WTC11 (cell line): ENCODE measurements around the gene CACNA2D4. TPM values are rescaled to one million over a fixed set of nuclear protein-coding genes. Genes with fewer than 3 reads are reported as not detected.

ENCODE experiments used
- ATAC-seq: fragments of 200-7000 bp; cut with Tn5 transposase; 2 replicates; pipeline ENCODE4 v1.10.0; 2021; ENCODE audit warnings: mild to moderate bottlenecking, moderate library complexity
- CTCF ChIA-PET: fragments of 300-600 bp; sonication (Branson Sonifier 250); formaldehyde crosslinking; loops from one replicate; lab custom pipeline; 2021; ENCODE audit warnings: antibody characterized with exemption; lab: Charles Lee
- POLR2A ChIA-PET: fragments of 350-600 bp; sonication (Branson Sonifier 250); formaldehyde crosslinking; loops from one replicate; lab custom pipeline; 2021; ENCODE audit warnings: antibody characterized with exemption; lab: Charles Lee
- DNase-seq: peaks from one replicate; pipeline ENCODE4 v3.0.0; 2021; ENCODE audit warnings: low spot score
- H3K27ac Mint-ChIP-seq: 2 replicates; pipeline ENCODE4 v1.8.0; 2021; ENCODE audit warnings: mixed read lengths
- H3K27me3 Mint-ChIP-seq: 2 replicates; pipeline ENCODE4 v1.8.0; 2021; ENCODE audit warnings: low read depth, mild to moderate bottlenecking, moderate library complexity, mixed read lengths
- H3K36me3 Mint-ChIP-seq: 2 replicates; pipeline ENCODE4 v1.8.0; 2021; ENCODE audit warnings: mixed read lengths
- H3K4me1 Mint-ChIP-seq: 2 replicates; pipeline ENCODE4 v1.8.0; 2022; ENCODE audit warnings: mixed read lengths
- H3K4me3 Mint-ChIP-seq: 2 replicates; pipeline ENCODE4 v1.8.0; 2021; ENCODE audit warnings: mild to moderate bottlenecking, moderate library complexity, mixed read lengths
- H3K9me3 Mint-ChIP-seq: 2 replicates; pipeline ENCODE4 v1.8.0; 2021; ENCODE audit warnings: mixed read lengths
- E2F1 ChIP-seq: sonication (generic); formaldehyde crosslinking; IDR thresholded peaks from 2 replicates; pipeline ENCODE4 v1.8.0; 2022; ENCODE audit warnings: mild to moderate bottlenecking, missing genetic modification reagents
- FOXK1 ChIP-seq: sonication (generic); formaldehyde crosslinking; IDR thresholded peaks from 2 replicates; pipeline ENCODE4 v1.8.0; 2022; ENCODE audit warnings: mild to moderate bottlenecking, moderate library complexity, missing genetic modification reagents
- HMGA2 ChIP-seq: fragments of 250-450 bp; sonication (Bioruptor Pico); IDR thresholded peaks from 2 replicates; pipeline ENCODE4 v1.4.0; 2021; ENCODE audit warnings: mild to moderate bottlenecking, moderate library complexity
- JUN ChIP-seq: sonication (generic); formaldehyde crosslinking; IDR thresholded peaks from 2 replicates; pipeline ENCODE4 v1.8.0; 2023; ENCODE audit warnings: mild to moderate bottlenecking, missing genetic modification reagents
- MAX ChIP-seq: sonication (generic); formaldehyde crosslinking; IDR thresholded peaks from 2 replicates; pipeline ENCODE4 v1.8.0; 2022; ENCODE audit warnings: mild to moderate bottlenecking, missing genetic modification reagents
- NFATC4 ChIP-seq: fragments of 250-450 bp; sonication (Bioruptor Pico); IDR thresholded peaks from 2 replicates; pipeline ENCODE4 v1.9.0; 2021; ENCODE audit warnings: mild to moderate bottlenecking
- PRRX2 ChIP-seq: fragments of 250-450 bp; sonication (Bioruptor Pico); IDR thresholded peaks from 2 replicates; pipeline ENCODE4 v1.8.0; 2021; ENCODE audit warnings: mild to moderate bottlenecking
- RELA ChIP-seq: sonication (generic); formaldehyde crosslinking; IDR thresholded peaks from 2 replicates; pipeline ENCODE4 v1.8.1; 2022; ENCODE audit warnings: missing genetic modification reagents, mild to moderate bottlenecking, borderline replicate concordance
- RORB ChIP-seq: fragments of 250-450 bp; sonication (Bioruptor Pico); IDR thresholded peaks from 2 replicates; pipeline ENCODE4 v1.9.0; 2021; ENCODE audit warnings: mild to moderate bottlenecking
- SMAD3 ChIP-seq: sonication (generic); formaldehyde crosslinking; IDR thresholded peaks from 2 replicates; pipeline ENCODE4 v1.8.0; 2022; ENCODE audit warnings: missing genetic modification reagents, mild to moderate bottlenecking, borderline replicate concordance
- SP1 ChIP-seq: sonication (generic); formaldehyde crosslinking; conservative IDR thresholded peaks from 2 replicates; pipeline ENCODE4 v1.8.1; 2022; ENCODE audit warnings: missing genetic modification reagents
- TCF7 ChIP-seq: sonication (generic); formaldehyde crosslinking; IDR thresholded peaks from 2 replicates; pipeline ENCODE4 v1.8.0; 2022; ENCODE audit warnings: mild to moderate bottlenecking, low read depth, missing genetic modification reagents, moderate library complexity
- TEAD1 ChIP-seq: sonication (generic); formaldehyde crosslinking; IDR thresholded peaks from 2 replicates; pipeline ENCODE4 v1.8.0; 2022; ENCODE audit warnings: mild to moderate bottlenecking, missing genetic modification reagents
- ZBTB43 ChIP-seq: sonication (generic); formaldehyde crosslinking; IDR thresholded peaks from 2 replicates; pipeline ENCODE4 v1.8.1; 2023; ENCODE audit warnings: mild to moderate bottlenecking, missing genetic modification reagents
- ZNF138 ChIP-seq: sonication (generic); formaldehyde crosslinking; conservative IDR thresholded peaks from 2 replicates; pipeline ENCODE4 v1.8.1; 2022; ENCODE audit warnings: mild to moderate bottlenecking, moderate library complexity, missing genetic modification reagents
- ZNF219 ChIP-seq: sonication (generic); formaldehyde crosslinking; IDR thresholded peaks from 2 replicates; pipeline ENCODE4 v1.8.0; 2023; ENCODE audit warnings: missing genetic modification reagents, mild to moderate bottlenecking, borderline replicate concordance
- ZNF396 ChIP-seq: fragments of 250-450 bp; sonication (Bioruptor Pico); IDR thresholded peaks from 2 replicates; pipeline ENCODE4 v1.8.0; 2021; ENCODE audit warnings: mild to moderate bottlenecking, moderate library complexity, borderline replicate concordance
- ZNF425 ChIP-seq: fragments of 250-450 bp; sonication (Bioruptor Pico); conservative IDR thresholded peaks from 2 replicates; pipeline ENCODE4 v1.9.0; 2021; ENCODE audit warnings: mild to moderate bottlenecking
- ZNF512 ChIP-seq: sonication (generic); formaldehyde crosslinking; IDR thresholded peaks from 2 replicates; pipeline ENCODE4 v1.8.1; 2022; ENCODE audit warnings: missing genetic modification reagents, borderline replicate concordance
- ZNF532 ChIP-seq: fragments of 250-450 bp; sonication (Bioruptor Pico); IDR thresholded peaks from 2 replicates; pipeline ENCODE4 v1.9.0; 2021; ENCODE audit warnings: mild to moderate bottlenecking, borderline replicate concordance
- total RNA-seq: library from RNA; stranded (reverse); gene quantifications from 3 replicates; pipeline ENCODE4 v1.2.3, GENCODE V29; 2021

The CACNA2D4 gene
- total RNA-seq, 1 experiment from 2014 or later, result 0.04 TPM

GRCh38 chr12:1799051-1799881, 119.2 kb downstream of the CACNA2D4 start (continued):
- TF ChIP-seq ZNF396 (no peak), JUN (no peak), ZNF425 (CRISPR knock-in tag) (no peak), ZNF532 (CRISPR knock-in tag) (no peak), HMGA2 (CRISPR knock-in tag) (no peak), MAX (CRISPR knock-in tag) (no peak)

GRCh38 chr12:1798641-1799020, 119.8 kb downstream of the CACNA2D4 start:
- no peak for ATAC-seq
- ChIA-PET CTCF (interaction anchor here (1.2 to 3.4 kb wide), 5 partner anchors 33 to 236 kb away, joined by 3 to 36 read pairs (median 6); no protein-coding TSS in a partner anchor), POLR2A (no interaction called here)
- peaks cover 15% of the 10 kb centered on the region for H3K4me1 Mint-ChIP-seq
- no peak for DNase-seq
- H3K9me3 Mint-ChIP-seq, result no peaks in the 10 kb centered on the region
- H3K4me3 Mint-ChIP-seq, result no peak overlapping the region
- no peak overlapping the region for H3K27ac Mint-ChIP-seq
- TF ChIP-seq ZNF512, result no peak
- no peak for TF ChIP-seq JUN
- no peak for TF ChIP-seq TEAD1
- no peak for TF ChIP-seq TCF7 (CRISPR knock-in tag)
- no peak for TF ChIP-seq SP1 (CRISPR knock-in tag)
- no peak for TF ChIP-seq RELA (CRISPR knock-in tag)
- no peak for TF ChIP-seq SMAD3 (CRISPR knock-in tag)
- no peak for TF ChIP-seq NFATC4 (CRISPR knock-in tag)
- TF ChIP-seq FOXK1, result no peak
- no peak for TF ChIP-seq PRRX2 (CRISPR knock-in tag)
- TF ChIP-seq ZBTB43 (CRISPR knock-in tag), result no peak
- no peak for TF ChIP-seq ZNF219 (CRISPR knock-in tag)
- no peak for TF ChIP-seq RORB (CRISPR knock-in tag)
- no peak for TF ChIP-seq E2F1 (CRISPR knock-in tag)
- TF ChIP-seq ZNF138 (CRISPR knock-in tag), result no peak
- TF ChIP-seq HMGA2 (CRISPR knock-in tag), result no peak
- H3K36me3 Mint-ChIP-seq, result no peaks in the 10 kb centered on the region
- no peaks in the 10 kb centered on the region; the same call in 1 of the 2 replicates for H3K27me3 Mint-ChIP-seq
